NB4 (cell line): ENCODE data around the gene MZF1.

Source experiments
- MYC ChIP-seq: IDR thresholded peaks from 2 replicates; pipeline ENCODE4 v1.6.1; 2011; ENCODE audit warnings: low read depth, low read length
- POLR2A ChIP-seq: IDR thresholded peaks from 2 replicates; pipeline ENCODE4 v1.6.1; 2011; ENCODE audit warnings: mild to moderate bottlenecking; ENCODE audit not compliant: insufficient read length; ENCODE audit errors: extremely low read depth
- TF ChIP-seq, protein P1 (sequence below): IDR thresholded peaks from one replicate; pipeline ENCODE4 v1.5.1; 2012; ENCODE audit warnings: low read depth, low read length

DNA sequence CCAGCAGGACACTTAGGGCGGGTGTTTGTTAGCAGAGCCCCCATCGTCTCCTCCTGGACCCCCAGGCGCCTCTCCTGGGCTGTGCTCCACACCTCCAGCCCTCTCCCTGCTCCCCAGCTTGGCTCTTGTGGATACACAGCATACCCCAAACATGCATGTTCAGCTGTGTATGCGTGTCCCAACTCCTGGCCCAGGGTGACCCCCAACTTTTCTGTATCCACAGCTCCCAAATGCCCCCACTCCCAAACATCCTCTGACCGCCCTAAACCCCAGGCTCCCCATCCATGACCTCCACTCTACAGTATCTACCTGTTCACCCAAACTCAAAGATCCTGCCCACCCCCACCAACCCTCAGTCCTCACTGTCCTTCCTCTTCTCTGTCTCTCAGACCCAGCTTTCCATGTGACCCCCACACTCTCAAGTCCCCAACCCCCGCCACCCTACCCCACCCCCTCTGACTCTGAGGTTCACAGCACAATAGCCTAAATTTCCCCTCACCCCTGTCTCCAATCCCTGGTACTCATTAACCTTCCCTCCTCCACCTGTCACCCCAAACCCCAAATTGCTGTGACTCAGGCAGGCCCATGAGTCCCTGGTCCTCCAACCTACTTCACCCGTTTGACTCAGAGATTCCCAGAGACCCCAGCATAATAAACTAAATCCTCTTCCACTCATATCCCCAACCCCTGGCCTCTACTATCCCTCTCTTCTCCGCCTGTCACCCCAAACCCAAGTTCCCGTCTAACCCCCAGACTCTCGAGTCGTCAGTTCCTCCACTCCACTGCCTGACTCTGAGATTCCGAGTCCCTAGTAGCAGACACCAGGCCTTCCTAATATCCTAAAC is 15.7 kb downstream of the MZF1 start:
- TF ChIP-seq, protein P1, sequence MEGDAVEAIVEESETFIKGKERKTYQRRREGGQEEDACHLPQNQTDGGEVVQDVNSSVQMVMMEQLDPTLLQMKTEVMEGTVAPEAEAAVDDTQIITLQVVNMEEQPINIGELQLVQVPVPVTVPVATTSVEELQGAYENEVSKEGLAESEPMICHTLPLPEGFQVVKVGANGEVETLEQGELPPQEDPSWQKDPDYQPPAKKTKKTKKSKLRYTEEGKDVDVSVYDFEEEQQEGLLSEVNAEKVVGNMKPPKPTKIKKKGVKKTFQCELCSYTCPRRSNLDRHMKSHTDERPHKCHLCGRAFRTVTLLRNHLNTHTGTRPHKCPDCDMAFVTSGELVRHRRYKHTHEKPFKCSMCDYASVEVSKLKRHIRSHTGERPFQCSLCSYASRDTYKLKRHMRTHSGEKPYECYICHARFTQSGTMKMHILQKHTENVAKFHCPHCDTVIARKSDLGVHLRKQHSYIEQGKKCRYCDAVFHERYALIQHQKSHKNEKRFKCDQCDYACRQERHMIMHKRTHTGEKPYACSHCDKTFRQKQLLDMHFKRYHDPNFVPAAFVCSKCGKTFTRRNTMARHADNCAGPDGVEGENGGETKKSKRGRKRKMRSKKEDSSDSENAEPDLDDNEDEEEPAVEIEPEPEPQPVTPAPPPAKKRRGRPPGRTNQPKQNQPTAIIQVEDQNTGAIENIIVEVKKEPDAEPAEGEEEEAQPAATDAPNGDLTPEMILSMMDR: no peak
- TF ChIP-seq MYC (no peak), POLR2A (no peak)
